PFSK-1 (cell line): ENCODE data around the gene HDAC4.

Experiments
- FOXP2 ChIP-seq: optimal IDR thresholded peaks from 2 replicates; pipeline ENCODE3; 2011; ENCODE audit warnings: borderline replicate concordance, control low read depth, inconsistent platforms; ENCODE audit not compliant: insufficient read depth; ENCODE audit errors: extremely low read length, extremely low read depth
- POLR2AphosphoS5 ChIP-seq: IDR thresholded peaks from 2 replicates; pipeline ENCODE4 v1.6.1; 2012; ENCODE audit warnings: low read depth, mild to moderate bottlenecking, control low read depth, low read length, moderate library complexity
- REST ChIP-seq, 2 experiments: IDR thresholded peaks; 2 replicates each; pipeline versions ENCODE4 v1.6.1 to v1.8.0; 2011 to 2012; ENCODE audit warnings: low read depth in 2 of 2, low read length in 2 of 2, control low read depth in 1 of 2, inconsistent platforms in 1 of 2, mild to moderate bottlenecking in 1 of 2, moderate library complexity in 1 of 2; ENCODE audit not compliant: insufficient read depth in 1 of 2
- SIN3A ChIP-seq: IDR thresholded peaks from 2 replicates; pipeline ENCODE4 v1.6.1; 2012; ENCODE audit warnings: mild to moderate bottlenecking, low read length, moderate library complexity, borderline replicate concordance; ENCODE audit not compliant: insufficient read depth
- TAF1 ChIP-seq: IDR thresholded peaks from 2 replicates; pipeline ENCODE4 v1.6.1; 2012; ENCODE audit warnings: low read length, control low read depth, borderline replicate concordance; ENCODE audit not compliant: insufficient read depth

The HDAC4 gene

GRCh38 chr2:239215136-239215925, 185.5 kb downstream of the HDAC4 start:
- no peak for TF ChIP-seq SIN3A
- TF ChIP-seq FOXP2 = no peak
- no peak for TF ChIP-seq POLR2AphosphoS5
- TF ChIP-seq REST (IDR thresholded peaks at IDR 0.05; ENCODE audit: insufficient read depth in 1 of 2, low read depth in 2 of 2, low read length in 2 of 2) = no peak
- no peak for TF ChIP-seq TAF1

- TF ChIP-seq REST (IDR thresholded peaks at IDR 0.05; ENCODE audit: insufficient read depth in 1 of 2, low read depth in 2 of 2, low read length in 2 of 2) (no peak), POLR2AphosphoS5 (no peak), SIN3A (no peak), FOXP2 (no peak), TAF1 (no peak)
These were observed 186.1 kb downstream of the HDAC4 start for GRCh38 chr2:239214725-239215124.

- TF ChIP-seq FOXP2 (no peak), TAF1 (no peak)
These were observed 187.1 kb downstream of the HDAC4 start for GRCh38 chr2:239213643-239214101.

GRCh38 chr2:239212929-239213642, 187.7 kb downstream of the HDAC4 start:
- no peak for TF ChIP-seq SIN3A
- TF ChIP-seq TAF1 = no peak
- no peak for TF ChIP-seq REST (IDR thresholded peaks at IDR 0.05; ENCODE audit: insufficient read depth in 1 of 2, low read depth in 2 of 2, low read length in 2 of 2)
- no peak for TF ChIP-seq FOXP2
- no peak for TF ChIP-seq POLR2AphosphoS5

- TF ChIP-seq REST (IDR thresholded peaks at IDR 0.05; ENCODE audit: insufficient read depth in 1 of 2, low read depth in 2 of 2, low read length in 2 of 2) (no peak), SIN3A (no peak), FOXP2 (no peak), TAF1 (no peak), POLR2AphosphoS5 (no peak)
These were observed 188.5 kb downstream of the HDAC4 start for GRCh38 chr2:239212121-239212928.
